Embryonic facial prominence (tissue), 1 donor: Measurements from ENCODE around the gene RPL5.

Experiments
- DNase-seq: peaks from one replicate; pipeline ENCODE4 v3.0.0-alpha.2; 2016; ENCODE audit errors: extremely low spot score

RPL5 gene

GRCh38 chr1:92855236-92855635 is 23.4 kb downstream of the RPL5 start:
- DNase-seq: no peak

DNA sequence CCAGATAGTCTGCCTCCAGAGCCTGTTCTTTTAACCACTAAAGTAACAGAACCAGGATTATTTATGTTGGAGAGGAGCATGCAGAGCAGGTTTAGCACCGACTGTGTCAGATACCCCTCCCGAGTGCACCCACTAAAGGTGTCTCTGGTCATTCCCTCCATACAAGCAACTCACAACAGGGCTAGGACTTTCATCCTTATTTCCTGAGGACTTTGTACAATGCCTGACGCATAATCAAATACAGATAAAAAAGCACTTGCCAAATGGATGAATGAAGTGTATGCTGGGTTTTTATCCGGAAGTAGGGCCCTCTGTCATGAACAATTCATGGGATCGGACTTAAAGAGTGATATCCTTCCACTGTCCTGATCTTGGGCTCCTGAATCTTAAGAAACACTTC is 26.0 kb downstream of the RPL5 start:
- DNase-seq: no peak

GRCh38 chr1:92858564-92859399 is 26.9 kb downstream of the RPL5 start:
- peak; percentile 74 for DNase-seq

DNA sequence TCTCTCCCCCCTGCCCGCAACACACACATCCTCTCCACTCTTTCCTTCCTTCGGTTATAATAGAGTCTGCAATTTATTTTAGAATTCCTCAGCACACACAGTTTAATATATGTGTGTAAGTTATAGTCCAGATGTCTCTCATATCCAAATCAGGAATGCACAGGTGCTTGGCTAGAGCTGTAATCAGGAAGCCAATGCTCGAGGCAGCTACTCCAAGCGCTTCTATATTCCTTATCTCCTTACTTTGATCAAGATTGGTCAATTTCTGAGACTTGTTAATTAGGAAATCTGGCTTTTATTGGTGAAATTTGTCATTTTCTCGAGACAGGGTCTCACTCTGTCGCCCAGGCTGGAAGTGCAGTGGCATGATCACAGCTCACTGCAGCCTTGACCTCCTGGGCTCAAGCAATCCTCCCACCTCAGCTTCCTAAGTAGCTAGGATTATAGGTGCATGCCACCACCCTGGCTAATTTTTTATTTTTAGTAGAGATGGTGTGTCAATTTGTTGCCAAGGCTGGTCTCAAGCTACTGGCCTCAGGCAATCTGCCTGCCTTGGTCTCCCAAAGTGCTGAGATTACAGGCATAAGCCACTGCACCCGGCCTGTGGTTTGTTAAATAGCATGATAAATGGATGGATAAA is 27.7 kb downstream of the RPL5 start:
- no peak for DNase-seq

DNA sequence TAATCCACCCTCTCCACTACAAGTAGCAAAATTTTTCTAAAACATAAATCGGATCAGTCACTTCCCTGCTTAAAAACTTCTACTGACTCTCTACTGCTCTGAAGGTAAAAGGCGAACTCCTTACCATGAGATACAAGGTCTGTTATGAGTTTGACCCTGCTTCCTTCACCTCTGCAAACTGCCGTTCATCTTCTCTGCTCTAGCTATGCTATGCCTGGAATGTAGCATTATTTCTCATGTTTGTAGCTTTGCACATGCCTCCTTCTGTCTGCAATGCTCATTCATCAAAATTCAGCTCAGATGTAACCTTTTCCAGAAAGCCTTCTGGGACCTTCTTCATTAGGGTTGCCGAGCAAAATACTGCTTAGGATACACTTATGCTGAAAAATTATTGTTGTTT is 30.8 kb downstream of the RPL5 start:
- no peak for DNase-seq

DNA sequence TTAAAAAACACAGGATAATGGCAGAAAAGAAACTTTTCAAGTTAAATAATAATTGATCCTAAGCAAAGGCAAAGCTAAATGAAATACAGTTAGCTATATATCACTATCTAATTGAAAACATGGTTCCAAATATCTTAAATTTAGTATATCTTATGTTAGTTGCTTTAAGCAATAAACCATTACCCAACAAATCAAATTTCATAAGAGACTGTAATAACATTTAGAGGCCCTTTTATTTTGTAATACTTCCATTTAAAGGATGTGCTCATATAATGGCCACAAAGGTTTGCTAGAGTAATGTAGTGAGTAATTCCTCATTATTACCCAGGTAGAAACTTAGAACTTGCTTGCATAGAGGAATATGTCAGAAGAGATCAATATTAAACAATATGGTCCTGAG is 32.3 kb downstream of the RPL5 start:
- no peak for DNase-seq

GRCh38 chr1:92870591-92870990 is 38.8 kb downstream of the RPL5 start:
- DNase-seq: no peak

GRCh38 chr1:92872719-92873118 is 40.9 kb downstream of the RPL5 start:
- DNase-seq: no peak

- DNase-seq: no peak
These were observed 43.1 kb downstream of the RPL5 start for GRCh38 chr1:92874987-92875386.

DNA sequence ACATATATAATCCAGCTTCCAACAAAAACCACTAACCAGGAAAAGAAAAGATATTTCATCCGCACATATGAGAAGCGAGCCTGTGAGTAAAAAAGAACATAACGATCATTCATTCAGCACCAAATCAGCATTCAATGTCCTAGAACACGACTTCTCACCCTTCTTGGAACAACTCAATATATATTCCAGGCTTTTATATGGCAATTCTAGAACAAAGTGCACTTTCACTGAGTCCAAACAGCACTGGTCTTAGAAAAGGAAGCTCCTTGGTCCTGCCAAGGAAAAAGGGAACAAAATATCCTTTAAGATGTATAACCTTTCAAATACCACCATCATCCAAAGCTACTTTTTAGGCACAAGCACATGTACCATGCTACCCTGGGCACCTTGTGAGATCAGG is 44.5 kb downstream of the RPL5 start:
- DNase-seq: no peak

GRCh38 chr1:92877081-92877711 is 45.4 kb downstream of the RPL5 start:
- DNase-seq: no peak

DNA sequence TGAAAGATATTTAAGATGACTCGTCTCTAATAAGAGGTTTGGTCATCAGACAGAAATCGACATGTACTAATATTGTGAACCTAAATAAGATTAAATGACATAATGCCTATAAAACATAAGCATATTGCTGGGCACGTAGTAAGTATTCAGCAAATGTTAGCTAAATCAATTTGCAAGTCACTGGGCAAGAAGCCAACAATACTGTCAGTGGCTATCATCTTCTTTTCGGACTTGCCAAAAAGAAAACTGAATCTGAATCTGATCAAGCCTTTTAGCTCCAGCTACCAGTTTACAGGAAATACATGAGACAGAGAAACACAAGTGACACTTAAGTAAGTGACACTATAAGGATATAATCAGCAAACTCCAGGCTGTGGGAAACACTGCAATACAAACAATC is 46.0 kb downstream of the RPL5 start:
- DNase-seq: no peak

DNA sequence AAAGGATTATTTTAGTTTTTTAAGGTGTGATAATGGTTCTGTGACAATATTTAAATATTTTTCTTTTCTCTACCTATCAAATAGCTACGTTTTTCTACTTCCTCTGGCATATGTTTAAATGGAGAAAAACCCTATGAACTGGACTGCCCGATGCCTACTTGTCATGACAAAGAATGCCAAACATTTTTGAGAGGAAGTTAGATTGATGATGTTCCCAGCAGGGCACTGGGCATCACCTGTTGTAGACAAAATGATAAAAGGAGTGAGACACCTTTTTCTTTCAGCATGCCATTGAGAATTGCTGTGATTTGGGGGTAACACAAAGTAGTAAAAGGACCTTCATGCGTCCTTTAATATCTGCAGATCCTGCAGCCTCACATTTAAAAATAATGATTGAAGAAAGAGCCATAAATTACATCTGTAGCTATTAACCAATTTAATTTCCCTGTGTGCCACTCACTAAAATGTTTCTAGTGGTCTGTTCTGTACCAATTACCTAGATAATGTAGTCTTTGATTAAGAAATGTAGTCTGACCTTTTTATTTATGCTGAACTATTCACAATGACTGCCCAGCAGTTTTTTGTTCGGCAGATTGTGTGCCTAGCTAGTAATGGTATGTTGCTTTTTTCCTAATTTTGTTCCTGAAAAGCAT is 47.6 kb downstream of the RPL5 start:
- DNase-seq: no peak

DNA sequence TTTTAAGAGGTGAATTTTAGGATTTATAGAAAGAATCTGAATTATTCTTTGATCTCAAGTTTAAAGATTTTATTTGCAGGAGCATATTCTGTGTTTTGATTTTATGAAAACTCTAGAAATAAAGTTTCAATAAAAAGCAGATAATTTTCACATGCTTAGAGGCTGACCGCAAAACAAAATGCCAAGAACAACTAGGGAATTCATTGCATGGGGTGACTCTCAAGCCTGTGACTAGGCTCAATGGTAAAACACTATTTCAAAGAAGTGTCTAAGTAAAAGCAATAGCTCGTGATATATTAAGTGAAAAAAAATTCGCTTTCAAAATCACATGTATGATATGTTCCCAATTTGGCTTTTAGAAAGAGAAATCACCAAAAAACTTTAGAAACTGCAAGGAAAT is 49.6 kb downstream of the RPL5 start:
- DNase-seq: no peak

GRCh38 chr1:92882819-92883218 is 51.0 kb downstream of the RPL5 start:
- DNase-seq: no peak

DNA sequence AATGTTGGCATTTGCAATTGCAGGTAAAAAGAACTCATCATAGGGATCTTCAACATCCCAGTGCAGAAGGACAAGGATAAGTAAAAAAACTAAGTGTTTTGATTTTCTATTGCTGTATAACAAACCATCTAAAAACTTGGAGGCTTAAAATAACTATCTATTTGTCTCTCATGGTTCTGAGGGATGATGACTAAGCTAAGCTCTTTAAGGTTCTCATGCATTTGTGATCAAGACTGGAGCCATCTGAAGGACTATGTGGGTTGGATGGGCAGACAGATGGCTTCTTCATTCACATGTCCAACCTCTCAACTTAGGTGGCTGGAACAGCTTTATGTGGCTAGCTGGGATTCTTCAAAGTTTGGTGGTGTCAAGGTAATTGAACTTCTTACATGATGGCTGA is 51.5 kb downstream of the RPL5 start:
- DNase-seq: no peak

DNA sequence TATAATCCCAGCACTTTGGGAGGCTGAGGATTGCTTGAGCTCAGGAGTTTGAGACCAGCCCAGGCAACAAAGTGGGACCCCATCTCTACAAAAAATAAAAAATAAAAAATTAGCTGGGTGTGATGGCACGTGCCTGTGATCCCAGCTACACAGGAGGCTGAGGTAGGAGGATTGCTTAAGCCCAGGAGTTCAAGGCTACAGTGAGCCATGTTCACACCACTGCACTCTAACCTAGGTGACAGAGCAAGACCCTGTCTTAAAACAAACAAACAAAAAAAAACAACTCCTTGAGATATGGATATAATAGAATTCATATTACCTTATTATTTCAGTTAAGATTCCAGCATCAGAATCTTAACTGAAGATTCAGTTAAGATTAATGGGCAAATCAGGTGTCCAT is 52.4 kb downstream of the RPL5 start:
- no peak for DNase-seq

DNA sequence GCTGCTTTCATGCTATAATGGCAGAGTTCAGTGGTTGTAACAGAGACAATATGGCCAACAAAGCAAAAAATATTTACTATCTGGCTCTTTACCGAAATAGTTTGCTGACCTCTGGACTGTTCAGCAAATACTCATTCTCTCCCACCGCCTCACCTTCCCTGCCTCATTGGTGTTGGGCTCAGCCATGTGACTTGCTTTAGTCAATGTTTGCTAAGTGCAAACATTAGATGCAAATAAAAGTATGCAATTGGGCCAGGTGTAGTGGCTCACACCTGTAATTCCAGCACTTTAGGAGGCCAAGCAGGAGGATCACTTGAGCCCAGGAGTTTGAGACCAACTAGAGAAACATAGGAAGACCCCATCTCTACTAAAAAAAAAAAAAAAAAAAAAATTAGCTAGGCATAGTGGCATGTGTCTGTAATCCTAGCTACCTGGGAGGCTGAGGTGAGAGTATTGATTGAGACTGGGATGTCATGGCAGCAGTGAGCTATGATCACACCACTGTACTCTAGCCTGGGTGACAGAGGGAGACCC is 55.1 kb downstream of the RPL5 start:
- DNase-seq: no peak

DNA sequence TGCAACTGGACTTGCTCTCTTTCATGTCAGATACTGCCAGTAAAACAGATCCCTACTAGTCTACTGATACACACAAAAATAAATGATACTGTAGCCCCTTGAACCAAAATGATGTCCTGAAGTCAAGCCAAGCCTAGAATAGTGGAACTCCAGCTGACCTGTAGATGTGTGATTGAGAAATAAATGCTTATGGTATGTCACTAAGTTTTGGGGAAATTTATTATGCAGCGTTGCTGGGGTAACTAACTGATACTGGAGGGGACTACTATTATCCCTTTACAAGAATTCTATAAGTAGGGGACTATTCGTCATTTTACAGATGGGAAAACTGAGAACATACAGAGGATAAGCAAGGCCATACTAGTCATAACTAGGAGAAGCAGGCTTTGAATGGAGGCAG is 55.6 kb downstream of the RPL5 start:
- DNase-seq: no peak
